Measurements from ENCODE around the gene CIAO2B.
"Not testable (repeated sequence)": the region's sequence is repeated elsewhere in the genome, so short reads cannot be mapped to it uniquely, and the experiment has no call there.

The CIAO2B gene

GRCh38 chr16:66955363-66956153 lies 21.4 kb upstream of the CIAO2B start:
- not testable (repeated sequence) for DNase-seq

- peak; percentile 15 to 70 for DNase-seq
Measured at GRCh38 chr16:66954097-66954659, 20.0 kb upstream of the CIAO2B start.

GRCh38 chr16:66953462-66954096 lies 19.4 kb upstream of the CIAO2B start:
- DNase-seq: no peak

DNA sequence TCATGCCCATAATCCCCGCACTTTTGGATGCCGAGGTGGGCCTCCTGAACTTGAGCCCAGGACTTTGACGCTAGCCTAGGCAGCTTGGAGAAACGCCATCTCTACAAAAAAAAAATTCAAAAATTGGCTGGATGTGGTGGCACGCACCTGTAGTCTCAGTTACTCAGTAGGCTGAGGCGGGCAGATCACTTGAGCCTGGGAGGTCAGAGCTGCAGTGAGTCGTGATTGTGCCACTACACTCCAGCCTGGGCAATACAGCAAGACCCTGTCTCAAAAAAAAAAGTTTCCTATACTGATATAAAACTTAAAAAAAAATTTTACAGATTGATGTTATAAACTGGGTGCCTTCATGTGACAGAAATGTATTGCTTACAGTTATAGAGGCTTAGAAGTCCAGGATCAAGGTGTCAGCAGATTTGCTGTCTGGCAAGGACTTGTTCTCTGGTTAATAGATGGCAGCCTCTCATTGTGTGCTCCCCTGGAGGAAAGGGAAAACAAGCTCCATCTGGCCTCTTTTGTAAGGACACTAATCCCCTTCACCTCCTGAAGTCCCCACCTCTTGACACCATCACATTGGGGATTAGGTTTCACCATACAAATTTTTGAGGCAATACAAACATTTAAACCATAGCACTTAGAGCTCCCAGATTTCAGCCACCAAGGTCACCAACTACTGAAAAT lies 18.4 kb upstream of the CIAO2B start:
- no peak for DNase-seq

- DNase-seq: no peak
Measured at GRCh38 chr16:66950971-66951790, 17.0 kb upstream of the CIAO2B start.

GRCh38 chr16:66950437-66950836 lies 16.2 kb upstream of the CIAO2B start:
- DNase-seq: no peak

DNA sequence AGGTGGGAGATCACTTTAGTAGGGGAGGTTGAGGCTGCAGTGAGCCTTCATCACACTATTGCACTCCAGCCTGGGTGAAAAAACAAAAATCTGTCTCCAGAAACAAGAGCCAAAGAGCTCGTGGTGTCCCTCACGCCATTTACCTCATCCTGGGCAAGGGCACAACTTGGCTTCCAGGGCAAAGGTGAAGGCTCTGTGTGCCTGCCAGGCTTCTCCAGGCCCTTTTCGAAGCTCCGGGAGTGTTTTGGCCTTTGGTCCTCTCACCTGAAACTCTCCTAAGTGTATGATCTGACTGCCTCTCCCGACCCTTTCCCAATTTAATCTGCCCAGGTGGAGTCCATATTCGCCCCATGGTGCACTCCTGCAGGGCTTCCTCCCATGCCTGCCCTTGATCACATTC lies 15.3 kb upstream of the CIAO2B start:
- DNase-seq: no peak

- DNase-seq: no peak
Measured at GRCh38 chr16:66948837-66949225, 14.6 kb upstream of the CIAO2B start.

GRCh38 chr16:66948134-66948836 lies 14.1 kb upstream of the CIAO2B start:
- DNase-seq: no peak

DNA sequence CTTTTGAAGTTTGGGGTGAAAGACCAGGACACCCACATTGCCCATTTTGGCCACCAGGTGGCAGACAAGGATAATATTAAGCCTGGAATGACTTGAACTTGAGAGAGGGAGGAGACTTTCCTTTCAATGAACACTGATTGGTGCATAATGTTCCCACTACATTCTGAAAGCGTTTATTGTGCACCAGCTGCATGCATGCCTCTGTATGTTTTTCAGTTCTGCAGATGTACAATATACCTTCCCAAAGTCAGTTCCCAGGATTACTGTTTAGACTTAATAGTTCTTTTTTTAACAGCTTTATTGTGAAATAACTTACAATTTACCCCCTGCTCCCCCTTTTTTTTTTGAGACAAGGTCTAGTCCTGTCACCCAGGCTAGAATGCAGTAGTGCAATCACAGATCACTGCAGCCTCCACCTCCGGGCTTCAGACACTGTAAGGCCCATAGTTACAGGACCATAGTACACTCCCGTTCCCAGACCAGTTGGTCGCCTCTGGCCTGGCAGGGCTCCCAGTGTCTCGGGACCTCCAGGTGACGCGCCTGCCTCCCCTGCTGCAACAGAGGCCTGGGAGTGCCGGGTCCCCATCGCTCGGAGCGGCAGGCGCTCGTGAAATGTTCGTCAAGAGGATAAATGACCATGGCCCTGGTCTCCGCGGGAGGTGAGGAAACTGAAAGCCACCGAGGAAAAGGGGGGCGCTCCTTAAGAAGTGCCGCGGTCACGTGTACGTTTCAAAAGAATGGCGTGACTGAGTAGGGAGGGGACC lies 13.3 kb upstream of the CIAO2B start:
- DNase-seq: peak; percentile 44 to 80

- no peak for DNase-seq
Measured at GRCh38 chr16:66946974-66947301, 12.7 kb upstream of the CIAO2B start.

DNA sequence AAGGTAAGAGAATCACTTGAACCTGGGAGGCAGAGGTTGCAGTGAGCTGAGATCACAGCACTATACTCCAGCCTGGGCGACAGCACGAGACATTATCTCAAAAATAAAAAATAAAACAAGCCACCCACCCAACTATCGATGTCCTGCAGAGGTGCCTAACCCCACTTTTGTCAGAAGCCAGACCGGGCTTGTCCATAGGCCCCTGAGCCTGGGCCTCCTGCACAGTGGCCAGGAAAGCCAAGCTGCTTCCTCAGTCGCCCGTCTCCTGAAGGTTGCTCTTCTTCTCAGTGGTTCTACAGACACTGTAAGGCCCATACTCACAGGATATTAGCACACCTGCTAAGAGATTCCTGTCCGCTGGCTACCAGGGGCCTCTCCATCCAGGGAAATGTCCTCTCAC lies 12.3 kb upstream of the CIAO2B start:
- no peak for DNase-seq

GRCh38 chr16:66945939-66946338 lies 11.7 kb upstream of the CIAO2B start:
- no peak for DNase-seq

GRCh38 chr16:66944971-66945370 lies 10.8 kb upstream of the CIAO2B start:
- DNase-seq: not testable (repeated sequence)

DNA sequence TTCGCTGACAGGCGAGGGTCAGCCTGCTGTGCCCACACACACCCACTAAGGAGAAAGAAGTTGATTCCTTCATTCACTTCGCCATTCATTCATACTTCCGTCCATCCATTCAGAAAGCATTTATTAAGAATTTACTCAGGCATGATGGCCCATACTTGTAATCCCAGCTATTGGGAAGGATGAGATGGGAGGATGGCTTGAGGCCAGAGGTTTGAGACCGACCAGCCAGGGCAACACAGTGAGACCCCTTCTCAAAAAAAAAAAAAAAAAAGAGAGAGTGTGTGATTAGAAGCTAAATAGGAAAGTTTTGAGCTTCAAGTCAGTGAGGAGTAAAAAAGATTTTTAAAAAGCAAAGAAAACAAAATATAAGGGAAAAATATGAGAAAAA lies 9.8 kb upstream of the CIAO2B start:
- DNase-seq: no peak

GRCh38 chr16:66943426-66944053 lies 9.3 kb upstream of the CIAO2B start:
- DNase-seq: no peak

- DNase-seq: no peak
Measured at GRCh38 chr16:66942981-66943380, 8.8 kb upstream of the CIAO2B start.

GRCh38 chr16:66940236-66940635 lies 6.0 kb upstream of the CIAO2B start:
- DNase-seq: no peak

DNA sequence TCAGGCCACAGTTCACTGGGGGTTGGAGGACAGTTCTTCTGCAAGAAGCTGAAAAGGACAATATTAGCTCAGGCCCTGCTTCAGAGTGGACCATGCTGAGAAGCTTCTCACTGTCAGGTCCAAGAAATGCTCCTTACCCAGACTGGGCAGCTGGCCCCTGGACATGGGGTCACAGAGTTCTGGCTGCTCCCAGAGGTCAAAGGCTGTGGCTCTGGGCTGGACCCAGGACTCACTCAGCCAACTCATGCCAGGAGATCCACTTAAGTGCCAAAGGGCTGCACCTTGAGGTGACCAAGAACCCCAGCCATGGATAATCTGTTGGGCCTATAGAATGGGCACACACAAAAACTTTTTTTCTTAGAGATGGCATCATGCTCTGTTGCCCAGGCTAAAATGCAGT lies 5.2 kb upstream of the CIAO2B start:
- no peak for DNase-seq

DNA sequence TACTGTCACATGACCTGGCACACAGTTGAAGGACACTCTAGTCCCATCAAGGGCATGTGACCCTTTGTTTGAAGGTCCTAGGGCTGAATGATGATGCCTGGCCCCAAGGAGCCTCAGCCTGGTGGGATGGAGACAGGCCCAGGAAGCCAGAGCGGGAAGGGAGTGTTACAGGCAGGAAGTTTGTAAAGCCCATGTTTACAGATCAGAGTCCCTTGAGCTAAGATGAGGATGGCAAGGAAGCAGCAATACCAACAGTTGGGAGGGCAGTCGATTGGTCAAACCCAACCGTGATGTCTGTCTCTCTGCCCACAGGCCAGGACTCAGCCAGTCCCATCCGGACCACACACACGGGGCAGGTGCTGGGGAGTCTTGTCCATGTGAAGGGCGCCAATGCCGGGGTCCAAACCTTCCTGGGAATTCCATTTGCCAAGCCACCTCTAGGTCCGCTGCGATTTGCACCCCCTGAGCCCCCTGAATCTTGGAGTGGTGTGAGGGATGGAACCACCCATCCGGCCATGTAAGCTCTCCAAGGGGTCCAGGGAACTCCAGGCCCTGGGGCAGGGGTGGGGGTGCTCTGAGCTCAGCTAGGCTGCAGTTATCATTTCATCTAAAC lies 3.6 kb upstream of the CIAO2B start:
- no peak for DNase-seq
